Liver (tissue), 9 donors: ENCODE results near the gene SIK2. TPM values are rescaled to one million over a fixed set of nuclear protein-coding genes. Genes with fewer than 3 reads are reported as not detected.

Experiments used
- DNase-seq: peaks from one replicate; pipeline ENCODE4 v3.0.0-alpha.2; 2017; ENCODE audit warnings: low spot score
- H3K27ac ChIP-seq, 2 donors: one replicate each; pipeline ENCODE4 v1.7.0; 2013; ENCODE audit warnings: inconsistent platforms in 2 of 2, low read length in 2 of 2, control low read depth in 1 of 2, low read depth in 1 of 2, mild to moderate bottlenecking in 1 of 2
- H3K27me3 ChIP-seq, 4 donors: one replicate each; pipeline versions ENCODE4 v1.6.1 to v1.7.0; 2013; ENCODE audit warnings: low read length in 3 of 4, inconsistent platforms in 1 of 4, mild to moderate bottlenecking in 1 of 4, moderate library complexity in 1 of 4; ENCODE audit not compliant: control insufficient read depth in 4 of 4, insufficient read depth in 4 of 4
- H3K36me3 ChIP-seq, 4 donors: one replicate each; pipeline versions ENCODE4 v1.6.1 to v1.7.0; 2013; ENCODE audit warnings: low read length in 3 of 4, mild to moderate bottlenecking in 3 of 4, low read depth in 1 of 4, moderate library complexity in 1 of 4; ENCODE audit not compliant: control insufficient read depth in 4 of 4, insufficient read depth in 3 of 4
- H3K4me1 ChIP-seq, 4 donors: one replicate each; pipeline versions ENCODE4 v1.6.1 to v1.7.0; 2013; ENCODE audit warnings: low read length in 3 of 4, mild to moderate bottlenecking in 3 of 4, moderate library complexity in 1 of 4; ENCODE audit not compliant: control insufficient read depth in 4 of 4, insufficient read depth in 4 of 4
- H3K4me3 ChIP-seq, 3 donors: one replicate each; pipeline versions ENCODE4 v1.6.1 to v1.7.0; 2013; ENCODE audit warnings: low read length in 3 of 3, control low read depth in 1 of 3, low read depth in 1 of 3, mild to moderate bottlenecking in 1 of 3
- H3K9ac ChIP-seq, 2 donors: one replicate each; pipeline ENCODE4 v1.7.0; 2013; ENCODE audit warnings: low read length in 2 of 2, mild to moderate bottlenecking in 2 of 2, moderate library complexity in 2 of 2, control low read depth in 1 of 2, low read depth in 1 of 2
- H3K9me3 ChIP-seq, 4 donors: one replicate each; pipeline versions ENCODE4 v1.6.1 to v1.7.0; 2013; ENCODE audit warnings: low read length in 3 of 4; ENCODE audit not compliant: control insufficient read depth in 4 of 4
- ATF3 ChIP-seq: IDR thresholded peaks from 2 replicates; pipeline ENCODE4 v1.6.1; 2016; ENCODE audit warnings: antibody characterized with exemption
- CTCF ChIP-seq: fragments of 150-350 bp; IDR thresholded peaks from 2 replicates; pipeline ENCODE4 v1.5.1; 2017; ENCODE audit warnings: improper control_type of control experiment, low read depth, low read length; ENCODE audit not compliant: missing input control
- EGR1 ChIP-seq, 2 donors: IDR thresholded peaks; 2 replicates each; pipeline ENCODE4 v1.6.1; 2016 to 2018; ENCODE audit warnings: antibody characterized with exemption in 2 of 2, low read depth in 2 of 2
- FOXA2 ChIP-seq: IDR thresholded peaks from 2 replicates; pipeline ENCODE4 v1.6.1; 2016; ENCODE audit warnings: antibody characterized with exemption
- GABPA ChIP-seq, 2 donors: IDR thresholded peaks in 1 of 2; conservative IDR thresholded peaks in 1 of 2; 2 replicates each; pipeline ENCODE4 v1.6.1; 2016; ENCODE audit warnings: antibody characterized with exemption in 2 of 2, mild to moderate bottlenecking in 1 of 2, moderate library complexity in 1 of 2
- HNF4A ChIP-seq, 2 donors: conservative IDR thresholded peaks; 2 replicates each; pipeline ENCODE4 v1.6.1; 2016; ENCODE audit warnings: antibody characterized with exemption in 2 of 2, mild to moderate bottlenecking in 2 of 2
- HNF4G ChIP-seq: IDR thresholded peaks from 2 replicates; pipeline ENCODE4 v1.6.1; 2016; ENCODE audit warnings: antibody characterized with exemption
- JUND ChIP-seq, 2 donors: IDR thresholded peaks; 2 replicates each; pipeline ENCODE4 v1.6.1; 2016; ENCODE audit warnings: antibody characterized with exemption in 2 of 2
- MAX ChIP-seq: IDR thresholded peaks from 2 replicates; pipeline ENCODE4 v1.6.1; 2016; ENCODE audit warnings: antibody characterized with exemption
- NR2F2 ChIP-seq: IDR thresholded peaks from 2 replicates; pipeline ENCODE4 v1.6.1; 2016; ENCODE audit warnings: antibody characterized with exemption
- RAD21 ChIP-seq, 2 donors: IDR thresholded peaks; 2 replicates each; pipeline ENCODE4 v1.6.1; 2016; ENCODE audit warnings: antibody characterized with exemption in 2 of 2, mild to moderate bottlenecking in 2 of 2
- REST ChIP-seq: IDR thresholded peaks from 2 replicates; pipeline ENCODE4 v1.6.1; 2016; ENCODE audit warnings: antibody characterized with exemption, mild to moderate bottlenecking
- RXRA ChIP-seq, 2 donors: IDR thresholded peaks; 2 replicates each; pipeline ENCODE4 v1.6.1; 2017 to 2018; ENCODE audit warnings: antibody characterized with exemption in 2 of 2, mild to moderate bottlenecking in 1 of 2
- TAF1 ChIP-seq: conservative IDR thresholded peaks from 2 replicates; pipeline ENCODE4 v1.6.1; 2016; ENCODE audit warnings: antibody characterized with exemption, mild to moderate bottlenecking
- YY1 ChIP-seq: IDR thresholded peaks from 2 replicates; pipeline ENCODE4 v1.6.1; 2016; ENCODE audit warnings: antibody characterized with exemption, mild to moderate bottlenecking
- ZBTB33 ChIP-seq: IDR thresholded peaks from 2 replicates; pipeline ENCODE4 v1.6.1; 2016; ENCODE audit warnings: antibody characterized with exemption
- WGBS: extraction: QIAGEN DNeasy Blood & Tissue Kit; methylation state at CpG from one replicate; pipeline ENCODE4 v1.1.7; 2013; 5-methylcytosine and 5-hydroxymethylcytosine counted together
- polyA plus RNA-seq, 2 donors: library from polyadenylated mRNA; stranded (reverse) in 1 of 2; unstranded in 1 of 2; fragments of 200-250 nt in 1 of 2; fragments of >200 nt in 1 of 2; fragmentation: Nextera tagmentation in 1 of 2; extraction: Ambion mirVana in 1 of 2; gene quantifications; one replicate each; pipeline versions ENCODE4 v1.2.1 to v1.2.3, GENCODE V29; 2013 to 2015
- total RNA-seq, 2 donors: library from RNA; depleted of rRNA; stranded (reverse); fragments of >200 nt; gene quantifications; one replicate each; pipeline ENCODE4 v1.2.3, GENCODE V29; 2014
- donor health status: healthy.
- donor health status: healthy.
- donor health status: healthy.
- donor health status: healthy.
- donor health status: healthy.

The SIK2 gene
- total and polyA plus RNA-seq, 4 donors, result 6.5 to 15.0 (median 9.3) TPM

GRCh38 chr11:111696556-111696955, 94.3 kb downstream of the SIK2 start:
- TF ChIP-seq RAD21 (IDR thresholded peaks at IDR 0.05) (no peak), REST (no peak), RXRA (IDR thresholded peaks at IDR 0.05) (no peak), ATF3 (no peak), HNF4A (conservative IDR thresholded peaks at IDR 0.05) (no peak), EGR1 (IDR thresholded peaks at IDR 0.05; ENCODE audit: low read depth in 2 of 2) (no peak), HNF4G (no peak), NR2F2 (no peak), GABPA (IDR thresholded peaks at IDR 0.05 in 1 of 2, conservative IDR thresholded peaks at IDR 0.05 in 1 of 2) (no peak)
- H3K36me3 ChIP-seq, result peaks cover 0 to 24% (median 15%) of the 10 kb centered on the region in 4 donors
- WGBS, result 83% methylated on average over 1 of the region's 1 CpG
- no peak overlapping the region for H3K9ac ChIP-seq
- H3K9me3 ChIP-seq, result no peaks in the 10 kb centered on the region
- no peak overlapping the region for H3K27ac ChIP-seq
- H3K27me3 ChIP-seq, result no peaks in the 10 kb centered on the region
- no peaks in the 10 kb centered on the region for H3K4me1 ChIP-seq
- H3K4me3 ChIP-seq, result no peak overlapping the region
- no peak for DNase-seq

GRCh38 chr11:111697933-111698371, 95.7 kb downstream of the SIK2 start:
- WGBS, result 97% methylated on average over 1 of the region's 1 CpG
- H3K27me3 ChIP-seq, result no peaks in the 10 kb centered on the region
- TF ChIP-seq RXRA (IDR thresholded peaks at IDR 0.05) (no peak), RAD21 (IDR thresholded peaks at IDR 0.05) (no peak), MAX (no peak), ZBTB33 (no peak), JUND (IDR thresholded peaks at IDR 0.05) (no peak), NR2F2 (no peak), HNF4G (no peak), TAF1 (no peak), HNF4A (conservative IDR thresholded peaks at IDR 0.05) (no peak), CTCF (no peak), GABPA (IDR thresholded peaks at IDR 0.05 in 1 of 2, conservative IDR thresholded peaks at IDR 0.05 in 1 of 2) (no peak), EGR1 (IDR thresholded peaks at IDR 0.05; ENCODE audit: low read depth in 2 of 2) (no peak), REST (no peak), YY1 (no peak), FOXA2 (no peak)
- H3K9me3 ChIP-seq, result no peaks in the 10 kb centered on the region
- DNase-seq, result no peak
- no peak overlapping the region for H3K4me3 ChIP-seq
- no peaks in the 10 kb centered on the region for H3K4me1 ChIP-seq
- peaks cover 0 to 36% (median 23%) of the 10 kb centered on the region in 4 donors for H3K36me3 ChIP-seq
- H3K27ac ChIP-seq, result no peak overlapping the region
- H3K9ac ChIP-seq, result no peak overlapping the region
